HT1080 (cell line): ENCODE data around the gene GASK1A. TPM values are rescaled to one million over a fixed set of nuclear protein-coding genes. Genes with fewer than 3 reads are reported as not detected.
"Not testable (repeated sequence)": the region's sequence is repeated elsewhere in the genome, so short reads cannot be mapped to it uniquely, and the experiment has no call there.

Experiments
- DNase-seq: peaks from one replicate; pipeline ENCODE4 v3.0.0-alpha.2; 2015; ENCODE audit warnings: low read depth
- polyA plus RNA-seq, 2 experiments: library from polyadenylated mRNA; depleted of rRNA; stranded (reverse); fragments of >200 nt; gene quantifications; 2 replicates each; pipeline ENCODE4 v1.2.3, GENCODE V29; 2015
- total RNA-seq: library from RNA; depleted of rRNA; stranded (reverse); fragments of >200 nt; shearing (Covaris generic); gene quantifications from 2 replicates; pipeline ENCODE4 v1.2.3, GENCODE V29; 2014; rRNA removed

GASK1A gene
- total RNA-seq: 0.17 TPM in 1 of 2 replicates, not detected in the other
- not detected in 2 replicates for polyA plus RNA-seq (2015; cell fraction: cytosol; rRNA removed)
- polyA plus RNA-seq (2015; cell fraction: nucleus; rRNA removed): not detected in 2 replicates

- no peak for DNase-seq
These were observed at the start of gene GASK1A for GRCh38 chr3:42979044-42979972. Gene GASK1A, plus strand, starts transcription at chr3:42979311. Its CDS starts 332 bp downstream, at chr3:42979643.

GRCh38 chr3:42934111-42934510 is 45.0 kb upstream of the GASK1A start:
- DNase-seq: no peak

- no peak for DNase-seq
These were observed 44.2 kb upstream of the GASK1A start for GRCh38 chr3:42934910-42935309.

GRCh38 chr3:42935472-42935871 is 43.6 kb upstream of the GASK1A start:
- DNase-seq: no peak

- no peak for DNase-seq
These were observed 42.7 kb upstream of the GASK1A start for GRCh38 chr3:42936157-42936981.

GRCh38 chr3:42937334-42937733 is 41.8 kb upstream of the GASK1A start:
- DNase-seq: no peak

- no peak for DNase-seq
These were observed 36.4 kb upstream of the GASK1A start for GRCh38 chr3:42942693-42943092.

GRCh38 chr3:42946050-42946449 is 33.1 kb upstream of the GASK1A start:
- no peak for DNase-seq

GRCh38 chr3:42957573-42957972 is 21.5 kb upstream of the GASK1A start:
- no peak for DNase-seq

GRCh38 chr3:42960282-42960681 is 18.8 kb upstream of the GASK1A start:
- no peak for DNase-seq

- DNase-seq: no peak
These were observed 18.3 kb upstream of the GASK1A start for GRCh38 chr3:42960786-42961185.

- DNase-seq: peak; percentile 56
These were observed 17.5 kb upstream of the GASK1A start for GRCh38 chr3:42961633-42962032.

GRCh38 chr3:42963269-42963668 is 15.8 kb upstream of the GASK1A start:
- DNase-seq: no peak

- DNase-seq: no peak
These were observed 14.8 kb upstream of the GASK1A start for GRCh38 chr3:42964266-42964665.

GRCh38 chr3:42970557-42970956 is 8.6 kb upstream of the GASK1A start:
- no peak for DNase-seq

- DNase-seq: no peak
These were observed 7.9 kb upstream of the GASK1A start for GRCh38 chr3:42970976-42971772.

GRCh38 chr3:42974906-42975305 is 4.2 kb upstream of the GASK1A start:
- not testable (repeated sequence) for DNase-seq

- no peak for DNase-seq
These were observed 3.7 kb upstream of the GASK1A start for GRCh38 chr3:42975456-42975855.

GRCh38 chr3:42975955-42976354 is 3.2 kb upstream of the GASK1A start:
- no peak for DNase-seq

GRCh38 chr3:42980209-42980608 is 1.1 kb downstream of the GASK1A start:
- no peak for DNase-seq

GRCh38 chr3:42980909-42981308 is 1.8 kb downstream of the GASK1A start:
- DNase-seq: peak; percentile 39
